ENCODE measurements around the gene TMEM156.

The TMEM156 gene

GRCh38 chr4:39032218-39033085 is at the start of gene TMEM156:
Gene TMEM156 (minus strand): TSS chr4:39032409. CDS start chr4:39032313, 96 bp downstream.
- no peak for TF ChIP-seq ZNF274 (IDR thresholded peaks at IDR 0.05; ENCODE audit: low read depth, low read length)
- peak within 1 kb of the TSS; percentile 96 for H3K4me3 ChIP-seq (ENCODE audit: low read length)

GRCh38 chr4:39078829-39079228 is 46.6 kb upstream of the TMEM156 start:
- no peak overlapping the region for H3K4me3 ChIP-seq (ENCODE audit: low read length)
- no peak for TF ChIP-seq ZNF274 (IDR thresholded peaks at IDR 0.05; ENCODE audit: low read depth, low read length)

GRCh38 chr4:39068907-39069306 is 36.7 kb upstream of the TMEM156 start:
- TF ChIP-seq ZNF274 (IDR thresholded peaks at IDR 0.05; ENCODE audit: low read depth, low read length): no peak
- no peak overlapping the region for H3K4me3 ChIP-seq (ENCODE audit: low read length)

GRCh38 chr4:39067451-39067850 is 35.2 kb upstream of the TMEM156 start:
- H3K4me3 ChIP-seq (ENCODE audit: low read length): no peak overlapping the region
- TF ChIP-seq ZNF274 (IDR thresholded peaks at IDR 0.05; ENCODE audit: low read depth, low read length): no peak

- TF ChIP-seq ZNF274 (IDR thresholded peaks at IDR 0.05; ENCODE audit: low read depth, low read length): no peak
- H3K4me3 ChIP-seq (ENCODE audit: low read length): no peak overlapping the region
Observed at GRCh38 chr4:39067031-39067430, 34.8 kb upstream of the TMEM156 start.

DNA sequence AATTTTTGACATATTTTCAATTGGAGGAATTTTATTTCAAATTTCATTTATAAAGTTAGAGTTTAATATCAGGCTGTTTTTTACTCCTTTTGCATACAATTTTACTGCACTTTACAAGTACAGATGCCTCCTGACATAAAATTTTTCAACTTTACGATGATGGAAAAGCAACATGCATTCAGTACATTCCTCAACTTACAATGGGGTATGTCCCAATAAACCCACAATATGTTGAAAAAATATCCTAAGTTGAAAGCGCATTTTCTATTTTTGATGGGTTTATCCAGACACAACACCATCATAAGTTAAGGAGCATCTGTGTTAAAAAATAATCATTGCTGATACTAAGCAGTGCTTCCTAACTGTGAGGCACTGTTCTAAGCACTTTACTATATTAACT is 34.2 kb upstream of the TMEM156 start:
- H3K4me3 ChIP-seq (ENCODE audit: low read length): no peak overlapping the region
- TF ChIP-seq ZNF274 (IDR thresholded peaks at IDR 0.05; ENCODE audit: low read depth, low read length): no peak

GRCh38 chr4:39063430-39063829 is 31.2 kb upstream of the TMEM156 start:
- TF ChIP-seq ZNF274 (IDR thresholded peaks at IDR 0.05; ENCODE audit: low read depth, low read length): no peak
- no peak overlapping the region for H3K4me3 ChIP-seq (ENCODE audit: low read length)

DNA sequence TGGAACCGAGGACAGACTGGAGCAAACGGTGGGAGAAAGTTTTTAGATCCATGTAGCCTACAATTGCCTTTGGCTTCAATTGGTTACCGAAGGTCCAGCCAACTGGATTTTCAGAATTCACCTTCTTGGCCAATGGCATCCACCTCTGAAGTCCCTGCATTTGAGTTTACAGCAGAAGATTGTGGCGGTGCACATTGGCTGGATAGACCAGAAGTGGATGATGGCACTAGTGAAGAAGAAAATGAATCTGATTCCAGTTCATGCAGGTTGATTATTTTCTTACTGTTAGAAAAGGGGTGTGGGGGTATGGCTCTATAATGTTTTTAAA is 30.5 kb upstream of the TMEM156 start:
- TF ChIP-seq ZNF274 (IDR thresholded peaks at IDR 0.05; ENCODE audit: low read depth, low read length): no peak
- no peak overlapping the region; the same call in 1 of the 2 replicates for H3K4me3 ChIP-seq (ENCODE audit: low read length)

DNA sequence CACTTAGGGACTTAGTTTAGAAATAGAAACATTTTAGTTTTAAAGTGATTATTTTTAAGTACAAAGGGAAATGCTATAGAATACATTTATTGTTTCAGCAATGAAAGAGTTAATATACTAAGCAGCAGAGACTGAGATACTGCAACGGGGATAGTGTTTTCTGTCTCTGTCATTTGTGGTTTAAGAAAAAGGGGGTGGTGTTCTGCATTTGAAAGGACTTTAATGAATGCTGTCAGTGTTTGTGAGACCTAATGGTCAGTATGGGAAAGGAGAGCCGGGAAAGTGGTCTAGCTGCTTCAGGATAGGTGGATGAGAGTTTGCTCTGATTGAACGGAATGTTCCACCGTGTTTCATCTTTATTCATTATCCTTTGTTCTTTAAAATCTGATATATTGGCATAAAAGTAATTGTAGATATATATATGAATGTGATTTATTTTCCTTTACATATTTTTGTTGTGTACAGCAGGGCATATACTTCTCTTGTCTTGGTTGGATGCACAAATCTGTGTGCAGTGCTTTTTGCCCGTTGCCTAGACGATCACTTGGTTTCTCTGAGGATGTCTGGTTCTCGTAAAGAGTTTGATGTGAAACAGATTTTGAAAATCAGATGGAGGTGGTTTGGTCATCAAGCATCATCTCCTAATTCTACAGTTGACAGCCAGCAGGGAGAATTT is 30.0 kb upstream of the TMEM156 start, which contains the start of gene KLHL5:
Gene KLHL5, plus strand, starts transcription at position 139 of the 676 bp plus-strand sequence. Its CDS starts 421 bp downstream, at position 560.
- H3K4me3 ChIP-seq (ENCODE audit: low read length): no peak within 1 kb of the TSS; the same call in 1 of the 2 replicates
- TF ChIP-seq ZNF274 (IDR thresholded peaks at IDR 0.05; ENCODE audit: low read depth, low read length): no peak

DNA sequence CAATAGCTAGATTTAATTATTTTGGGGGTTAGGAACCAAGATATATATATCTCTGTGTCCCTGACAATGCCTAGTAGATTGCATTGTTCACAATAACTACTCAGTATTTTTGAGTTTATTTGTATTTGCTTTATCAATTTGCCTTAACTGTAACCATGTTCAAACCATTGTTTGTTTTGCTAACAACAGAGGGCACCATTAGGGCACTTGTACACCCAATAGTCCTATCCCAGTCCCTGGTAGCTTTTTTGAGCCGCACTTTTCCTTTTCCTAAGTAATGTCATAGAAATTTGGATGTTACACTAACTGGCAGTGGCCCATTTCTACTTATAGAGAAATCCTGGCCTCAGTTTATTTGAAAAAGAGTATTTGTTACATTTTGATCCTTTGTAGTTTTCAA is 29.2 kb upstream of the TMEM156 start:
- TF ChIP-seq ZNF274 (IDR thresholded peaks at IDR 0.05; ENCODE audit: low read depth, low read length): no peak
- no peak overlapping the region for H3K4me3 ChIP-seq (ENCODE audit: low read length)

- no peak overlapping the region for H3K4me3 ChIP-seq (ENCODE audit: low read length)
- no peak for TF ChIP-seq ZNF274 (IDR thresholded peaks at IDR 0.05; ENCODE audit: low read depth, low read length)
Observed at GRCh38 chr4:39056023-39056422, 23.8 kb upstream of the TMEM156 start.

GRCh38 chr4:39054497-39054896 is 22.3 kb upstream of the TMEM156 start:
- H3K4me3 ChIP-seq (ENCODE audit: low read length): no peak overlapping the region
- no peak for TF ChIP-seq ZNF274 (IDR thresholded peaks at IDR 0.05; ENCODE audit: low read depth, low read length)

GRCh38 chr4:39053983-39054382 is 21.8 kb upstream of the TMEM156 start:
- no peak overlapping the region for H3K4me3 ChIP-seq (ENCODE audit: low read length)
- TF ChIP-seq ZNF274 (IDR thresholded peaks at IDR 0.05; ENCODE audit: low read depth, low read length): no peak

GRCh38 chr4:39051492-39051891 is 19.3 kb upstream of the TMEM156 start:
- TF ChIP-seq ZNF274 (IDR thresholded peaks at IDR 0.05; ENCODE audit: low read depth, low read length): no peak
- no peak overlapping the region for H3K4me3 ChIP-seq (ENCODE audit: low read length)

- TF ChIP-seq ZNF274 (IDR thresholded peaks at IDR 0.05; ENCODE audit: low read depth, low read length): no peak
- no peak overlapping the region for H3K4me3 ChIP-seq (ENCODE audit: low read length)
Observed at GRCh38 chr4:39050590-39050989, 18.4 kb upstream of the TMEM156 start.

Measured in GM08714 (cell line).